ENCODE data around the gene FPR2. TPM values are rescaled to one million over a fixed set of nuclear protein-coding genes. Genes with fewer than 3 reads are reported as not detected.

The FPR2 gene
- total RNA-seq, 1 donor from 2014 or later, result 4.2 TPM

DNA sequence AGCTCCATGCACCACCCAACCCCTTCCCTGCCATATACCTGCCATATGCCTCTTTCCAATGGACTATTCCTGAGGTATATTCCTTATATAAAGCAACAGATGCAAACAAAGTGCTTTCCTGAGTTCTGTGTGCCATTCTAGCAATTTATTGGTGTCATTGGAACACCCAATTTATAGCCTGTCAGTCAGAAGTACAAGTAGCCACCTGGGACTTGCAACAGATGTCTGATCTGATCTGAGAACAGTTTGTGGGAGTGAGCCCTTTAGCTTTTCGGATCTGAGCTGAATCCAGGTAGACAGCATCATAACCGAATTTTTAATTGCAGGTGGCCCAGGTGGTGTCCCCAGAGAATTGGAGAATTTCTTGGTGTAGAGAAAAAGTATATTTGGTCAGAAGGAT lies 33.0 kb downstream of the FPR2 start:
- H3K4me3 ChIP-seq (ENCODE audit: low read length in 3 of 3), result no peak overlapping the region
- H3K27me3 ChIP-seq (ENCODE audit: control insufficient read depth in 3 of 3, insufficient read depth in 3 of 3, low read length in 3 of 3), result peaks cover 0 to 2% (median 0%) of the 10 kb centered on the region in 3 donors
- no peak overlapping the region for H3K9ac ChIP-seq (ENCODE audit: low read depth in 1 of 3, low read length in 3 of 3)
- H3K27ac ChIP-seq (ENCODE audit: low read depth, low read length), result no peak overlapping the region
- H3K9me3 ChIP-seq (ENCODE audit: control insufficient read depth in 3 of 3, low read length in 3 of 3), result peaks cover 0 to 3% (median 0%) of the 10 kb centered on the region in 3 donors
- H3K4me1 ChIP-seq (ENCODE audit: control insufficient read depth in 3 of 3, insufficient read depth in 3 of 3, low read length in 3 of 3), result no peaks in the 10 kb centered on the region
- H3K36me3 ChIP-seq (ENCODE audit: control insufficient read depth in 3 of 3, insufficient read depth in 3 of 3, low read length in 3 of 3), result no peaks in the 10 kb centered on the region

DNA sequence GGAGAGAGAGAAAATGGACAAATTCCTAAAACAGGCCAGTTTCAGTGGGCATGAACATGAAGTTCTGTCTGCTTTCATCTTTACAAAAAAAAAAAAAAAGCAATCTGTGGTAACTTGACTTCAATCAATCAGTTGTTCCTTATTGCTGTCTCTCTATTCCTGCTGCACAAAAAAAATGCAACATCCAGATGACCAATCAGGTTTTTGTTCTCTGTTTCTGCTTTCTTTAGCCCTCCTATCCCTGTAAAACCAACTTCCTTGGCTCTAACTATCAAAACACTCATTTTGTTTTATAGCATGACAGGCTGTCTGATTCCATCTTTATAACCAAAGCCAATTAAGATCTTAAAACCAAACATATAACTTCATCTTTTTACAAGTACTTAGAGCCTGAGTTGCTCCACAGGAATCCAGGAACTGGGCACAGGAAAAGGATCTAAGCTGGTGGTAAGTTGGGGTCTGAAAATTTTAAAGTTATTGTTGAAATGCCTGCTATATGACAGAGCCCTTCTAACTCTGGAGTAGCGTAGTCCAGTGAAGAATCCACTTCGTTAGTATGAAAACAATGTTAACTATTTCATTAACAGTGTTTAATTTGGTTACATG lies 34.0 kb downstream of the FPR2 start, which contains the start of gene FPR3:
Gene FPR3 (plus strand): TSS at position 273 of the 606 bp plus-strand sequence. CDS start 28,592 bp downstream, outside the sequence.
- Histone ChIP-seq H3K9me3 (ENCODE audit: control insufficient read depth in 3 of 3, low read length in 3 of 3) (peaks cover 0 to 3% (median 0%) of the 10 kb centered on the region in 3 donors), H3K36me3 (ENCODE audit: control insufficient read depth in 3 of 3, insufficient read depth in 3 of 3, low read length in 3 of 3) (no peaks in the 10 kb centered on the region), H3K27me3 (ENCODE audit: control insufficient read depth in 3 of 3, insufficient read depth in 3 of 3, low read length in 3 of 3) (peaks cover 0 to 2% (median 0%) of the 10 kb centered on the region in 3 donors), H3K4me3 (ENCODE audit: low read length in 3 of 3) (peak within 1 kb of the TSS in 1 of 3 donors; percentile 38), H3K4me1 (ENCODE audit: control insufficient read depth in 3 of 3, insufficient read depth in 3 of 3, low read length in 3 of 3) (peaks cover 0 to 10% (median 4%) of the 10 kb centered on the region in 3 donors), H3K9ac (ENCODE audit: low read depth in 1 of 3, low read length in 3 of 3) (no peak within 1 kb of the TSS), H3K27ac (ENCODE audit: low read depth, low read length) (no peak within 1 kb of the TSS)

DNA sequence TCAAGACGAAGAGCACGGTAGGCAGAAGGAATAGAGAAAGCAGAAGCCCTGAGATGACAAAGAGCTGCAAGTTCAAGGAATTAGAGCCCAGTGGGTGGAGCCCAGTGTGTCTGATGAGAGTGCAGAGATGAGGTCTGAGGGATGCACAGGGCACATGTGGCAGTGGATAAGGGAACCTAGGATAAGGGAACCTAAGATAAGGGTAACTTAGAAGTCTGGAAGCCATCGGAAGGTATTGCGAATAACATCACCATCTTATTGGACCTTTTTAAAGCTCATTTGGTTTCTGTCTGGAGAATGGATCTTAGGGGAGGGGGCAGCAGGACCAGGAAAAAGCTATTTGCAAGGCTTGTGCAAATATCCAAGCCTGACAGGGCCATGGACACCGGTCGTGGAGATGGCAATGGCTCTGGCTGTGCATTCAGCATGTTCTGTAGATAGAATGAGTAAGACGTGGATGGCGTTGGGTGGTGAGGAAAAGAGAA lies 35.3 kb downstream of the FPR2 start:
- Histone ChIP-seq H3K9me3 (ENCODE audit: control insufficient read depth in 3 of 3, low read length in 3 of 3) (peaks cover 0 to 3% (median 0%) of the 10 kb centered on the region in 3 donors), H3K27ac (ENCODE audit: low read depth, low read length) (peak overlapping the region; percentile 40), H3K4me3 (ENCODE audit: low read length in 3 of 3) (peak overlapping the region in 1 of 3 donors; percentile 38), H3K4me1 (ENCODE audit: control insufficient read depth in 3 of 3, insufficient read depth in 3 of 3, low read length in 3 of 3) (peaks cover 0 to 12% (median 5%) of the 10 kb centered on the region in 3 donors), H3K27me3 (ENCODE audit: control insufficient read depth in 3 of 3, insufficient read depth in 3 of 3, low read length in 3 of 3) (peaks cover 0 to 2% (median 0%) of the 10 kb centered on the region in 3 donors), H3K36me3 (ENCODE audit: control insufficient read depth in 3 of 3, insufficient read depth in 3 of 3, low read length in 3 of 3) (no peaks in the 10 kb centered on the region), H3K9ac (ENCODE audit: low read depth in 1 of 3, low read length in 3 of 3) (no peak overlapping the region)

DNA sequence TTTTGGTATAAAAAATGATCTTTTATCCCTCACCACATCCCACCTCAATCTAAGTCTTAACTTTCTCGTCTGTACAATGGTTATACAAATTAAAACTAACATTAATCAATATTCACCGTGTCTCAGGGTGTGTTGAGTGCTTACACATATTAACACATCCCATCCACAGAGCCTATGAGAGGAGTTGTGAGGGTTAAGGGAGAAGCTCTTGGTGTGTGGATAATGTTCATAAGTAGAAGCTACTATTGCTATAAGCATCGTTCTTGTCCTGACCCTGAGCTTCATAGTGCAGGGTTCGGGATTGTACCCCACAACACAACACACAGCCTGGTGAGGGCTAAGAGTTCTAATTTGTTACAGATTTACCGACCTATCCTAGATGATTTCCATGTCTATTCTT lies 36.5 kb downstream of the FPR2 start:
- H3K4me1 ChIP-seq (ENCODE audit: control insufficient read depth in 3 of 3, insufficient read depth in 3 of 3, low read length in 3 of 3), result peaks cover 0 to 12% (median 5%) of the 10 kb centered on the region in 3 donors
- H3K27ac ChIP-seq (ENCODE audit: low read depth, low read length), result no peak overlapping the region

DNA sequence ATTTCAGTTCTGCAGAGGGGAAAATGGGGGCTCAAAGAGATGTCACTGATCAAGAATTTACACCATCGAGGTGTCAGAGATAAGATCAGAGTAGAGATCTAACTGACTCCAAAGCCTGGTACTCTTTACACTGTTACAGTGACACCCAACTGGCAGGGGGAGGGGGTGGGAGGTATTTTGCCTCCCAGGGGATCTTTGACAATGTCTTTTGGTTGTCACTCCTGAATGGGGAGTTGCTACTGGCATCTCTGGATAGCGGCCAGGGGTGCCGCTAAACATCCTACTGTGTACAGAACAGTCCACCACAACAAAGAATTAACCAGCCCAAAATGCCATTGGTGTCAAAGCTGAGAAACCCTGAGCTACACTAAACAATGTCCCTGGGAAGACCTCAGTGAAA lies 37.1 kb downstream of the FPR2 start:
- H3K4me1 ChIP-seq (ENCODE audit: control insufficient read depth in 3 of 3, insufficient read depth in 3 of 3, low read length in 3 of 3), result peaks cover 0 to 12% (median 5%) of the 10 kb centered on the region in 3 donors
- no peaks in the 10 kb centered on the region for H3K36me3 ChIP-seq (ENCODE audit: control insufficient read depth in 3 of 3, insufficient read depth in 3 of 3, low read length in 3 of 3)
- H3K27me3 ChIP-seq (ENCODE audit: control insufficient read depth in 3 of 3, insufficient read depth in 3 of 3, low read length in 3 of 3), result peaks cover 0 to 2% (median 0%) of the 10 kb centered on the region in 3 donors
- no peaks in the 10 kb centered on the region for H3K9me3 ChIP-seq (ENCODE audit: control insufficient read depth in 3 of 3, low read length in 3 of 3)
- no peak overlapping the region for H3K9ac ChIP-seq (ENCODE audit: low read depth in 1 of 3, low read length in 3 of 3)
- peak overlapping the region; percentile 77 for H3K27ac ChIP-seq (ENCODE audit: low read depth, low read length)
- H3K4me3 ChIP-seq (ENCODE audit: low read length in 3 of 3), result no peak overlapping the region

More for the DNA sequence above, 36.5 kb downstream of the FPR2 start:
- no peak overlapping the region for H3K9ac ChIP-seq (ENCODE audit: low read depth in 1 of 3, low read length in 3 of 3)
- H3K36me3 ChIP-seq (ENCODE audit: control insufficient read depth in 3 of 3, insufficient read depth in 3 of 3, low read length in 3 of 3), result no peaks in the 10 kb centered on the region
- no peaks in the 10 kb centered on the region for H3K9me3 ChIP-seq (ENCODE audit: control insufficient read depth in 3 of 3, low read length in 3 of 3)
- H3K27me3 ChIP-seq (ENCODE audit: control insufficient read depth in 3 of 3, insufficient read depth in 3 of 3, low read length in 3 of 3), result peaks cover 0 to 2% (median 0%) of the 10 kb centered on the region in 3 donors
- no peak overlapping the region for H3K4me3 ChIP-seq (ENCODE audit: low read length in 3 of 3)

DNA sequence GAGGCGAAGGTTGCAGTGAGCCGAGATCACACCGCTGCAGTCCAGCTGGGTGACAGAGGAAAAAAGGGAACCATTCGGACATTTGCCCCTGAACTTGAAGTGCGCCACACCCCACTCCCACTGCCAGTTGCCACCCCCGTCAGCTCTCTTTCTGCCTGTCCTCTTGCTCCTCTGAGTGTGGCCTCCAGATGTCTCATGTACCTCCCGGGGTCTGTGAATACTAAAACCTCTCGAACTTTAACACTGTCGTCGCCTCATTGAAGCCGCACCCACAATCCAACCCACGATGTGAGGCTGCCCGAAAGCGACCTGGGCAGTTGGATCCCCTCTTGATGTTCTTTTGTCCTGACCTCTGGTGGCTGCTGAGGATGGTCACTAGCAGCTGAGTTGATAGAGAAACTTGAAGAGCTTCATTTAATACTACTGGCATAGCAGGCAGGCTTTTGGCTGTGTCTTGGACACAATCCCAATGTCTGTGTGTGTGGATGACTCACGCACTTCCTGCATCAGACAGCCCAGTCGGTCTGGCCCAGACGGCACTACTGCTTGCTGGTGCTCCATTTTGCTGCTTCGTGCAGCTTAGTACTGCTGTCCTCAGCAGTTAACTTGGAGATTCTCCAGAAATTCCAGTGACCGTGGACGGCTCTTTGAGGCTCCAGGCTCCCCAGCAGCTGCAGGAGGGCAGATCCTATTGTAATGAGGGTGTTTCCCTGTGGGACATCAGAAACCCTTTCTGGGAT lies 38.2 kb downstream of the FPR2 start:
- Histone ChIP-seq H3K9ac (ENCODE audit: low read depth in 1 of 3, low read length in 3 of 3) (peak overlapping the region in 2 of 3 donors; percentile 32 to 61), H3K27me3 (ENCODE audit: control insufficient read depth in 3 of 3, insufficient read depth in 3 of 3, low read length in 3 of 3) (peaks cover 0 to 2% (median 0%) of the 10 kb centered on the region in 3 donors), H3K36me3 (ENCODE audit: control insufficient read depth in 3 of 3, insufficient read depth in 3 of 3, low read length in 3 of 3) (no peaks in the 10 kb centered on the region), H3K9me3 (ENCODE audit: control insufficient read depth in 3 of 3, low read length in 3 of 3) (no peaks in the 10 kb centered on the region), H3K4me1 (ENCODE audit: control insufficient read depth in 3 of 3, insufficient read depth in 3 of 3, low read length in 3 of 3) (peaks cover 0 to 12% (median 5%) of the 10 kb centered on the region in 3 donors), H3K27ac (ENCODE audit: low read depth, low read length) (peak overlapping the region; percentile 77), H3K4me3 (ENCODE audit: low read length in 3 of 3) (peak overlapping the region in 1 of 3 donors; percentile 22)

DNA sequence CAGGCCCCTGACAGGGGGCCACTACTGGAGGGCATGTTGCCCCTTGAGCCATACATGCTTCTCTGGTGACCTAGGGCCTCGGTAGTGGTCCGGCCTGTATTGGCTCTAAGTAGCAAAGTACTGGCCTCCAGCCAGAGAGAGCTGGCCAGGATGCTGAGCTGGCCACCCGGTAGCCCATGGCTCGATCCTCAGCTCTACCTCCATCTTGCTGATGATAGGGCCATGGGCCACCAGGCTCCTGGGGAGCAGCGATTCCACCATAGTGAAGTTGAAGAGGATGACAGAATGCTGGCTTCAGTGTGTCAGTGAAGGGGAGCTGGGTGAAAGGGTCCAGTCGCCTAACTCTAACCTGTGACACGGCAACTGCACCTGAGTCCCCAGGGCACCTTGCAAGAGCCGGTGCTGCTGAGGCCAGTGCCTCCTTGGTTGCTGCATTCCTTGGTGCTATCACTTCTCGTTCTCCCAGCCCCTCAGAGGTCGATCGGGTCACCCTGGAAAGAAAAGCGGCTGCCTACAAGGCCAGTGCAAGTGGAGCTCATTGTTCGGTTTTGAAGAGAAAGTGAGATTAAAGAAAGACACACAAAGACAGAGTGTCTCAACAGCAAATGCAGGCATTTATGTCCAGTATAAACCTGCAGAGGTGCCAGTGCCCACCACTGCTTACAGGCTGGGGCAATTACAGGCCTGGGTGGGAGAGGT lies 38.9 kb downstream of the FPR2 start:
- H3K9me3 ChIP-seq (ENCODE audit: control insufficient read depth in 3 of 3, low read length in 3 of 3), result no peaks in the 10 kb centered on the region
- H3K27ac ChIP-seq (ENCODE audit: low read depth, low read length), result peak overlapping the region; percentile 77
- H3K36me3 ChIP-seq (ENCODE audit: control insufficient read depth in 3 of 3, insufficient read depth in 3 of 3, low read length in 3 of 3), result no peaks in the 10 kb centered on the region
- peaks cover 0 to 12% (median 5%) of the 10 kb centered on the region in 3 donors for H3K4me1 ChIP-seq (ENCODE audit: control insufficient read depth in 3 of 3, insufficient read depth in 3 of 3, low read length in 3 of 3)
- H3K27me3 ChIP-seq (ENCODE audit: control insufficient read depth in 3 of 3, insufficient read depth in 3 of 3, low read length in 3 of 3), result peaks cover 0 to 2% (median 0%) of the 10 kb centered on the region in 3 donors
- peak overlapping the region in 1 of 3 donors; percentile 41 for H3K4me3 ChIP-seq (ENCODE audit: low read length in 3 of 3)
- H3K9ac ChIP-seq (ENCODE audit: low read depth in 1 of 3, low read length in 3 of 3), result no peak overlapping the region

DNA sequence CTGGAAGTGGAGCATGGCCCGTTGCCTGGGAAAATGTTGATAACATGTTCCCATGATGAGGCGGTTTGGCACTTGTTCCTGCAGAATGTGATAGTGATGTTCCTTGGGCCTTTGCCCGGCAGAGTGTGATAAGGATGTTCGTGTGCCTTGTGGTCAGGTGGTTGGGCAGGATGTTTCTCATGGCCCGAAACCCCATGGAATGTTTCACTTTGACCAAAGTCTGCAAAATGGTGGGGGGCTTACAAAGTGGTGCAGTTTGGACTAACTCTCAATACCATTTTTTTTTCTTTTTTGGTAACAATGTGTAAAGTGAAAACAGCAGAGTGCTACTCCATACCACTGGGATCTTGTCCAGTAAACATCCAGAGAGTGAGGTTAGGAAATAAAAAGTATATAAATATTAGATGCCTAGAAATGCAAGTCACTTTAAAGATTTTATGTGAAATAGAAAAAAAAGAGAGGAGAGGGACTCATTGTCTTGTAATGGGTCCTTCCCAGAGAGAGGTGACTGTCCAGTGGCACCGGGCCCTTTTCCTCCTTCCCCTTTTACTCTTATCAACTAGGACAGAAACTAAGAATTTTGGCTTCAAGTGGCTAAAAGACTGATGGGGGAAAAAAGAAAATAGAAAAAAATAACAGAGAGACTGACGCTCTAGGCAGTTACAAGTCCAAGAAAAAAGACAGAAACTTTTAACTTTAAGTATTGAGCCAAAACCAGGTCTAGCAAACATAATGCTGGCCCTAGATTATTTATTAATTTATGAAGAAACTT lies 39.7 kb downstream of the FPR2 start:
- Histone ChIP-seq H3K36me3 (ENCODE audit: control insufficient read depth in 3 of 3, insufficient read depth in 3 of 3, low read length in 3 of 3) (no peaks in the 10 kb centered on the region), H3K27ac (ENCODE audit: low read depth, low read length) (peak overlapping the region; percentile 77), H3K9ac (ENCODE audit: low read depth in 1 of 3, low read length in 3 of 3) (no peak overlapping the region), H3K4me1 (ENCODE audit: control insufficient read depth in 3 of 3, insufficient read depth in 3 of 3, low read length in 3 of 3) (peaks cover 0 to 12% (median 5%) of the 10 kb centered on the region in 3 donors), H3K27me3 (ENCODE audit: control insufficient read depth in 3 of 3, insufficient read depth in 3 of 3, low read length in 3 of 3) (peaks cover 0 to 2% (median 0%) of the 10 kb centered on the region in 3 donors), H3K9me3 (ENCODE audit: control insufficient read depth in 3 of 3, low read length in 3 of 3) (no peaks in the 10 kb centered on the region), H3K4me3 (ENCODE audit: low read length in 3 of 3) (no peak overlapping the region)

DNA sequence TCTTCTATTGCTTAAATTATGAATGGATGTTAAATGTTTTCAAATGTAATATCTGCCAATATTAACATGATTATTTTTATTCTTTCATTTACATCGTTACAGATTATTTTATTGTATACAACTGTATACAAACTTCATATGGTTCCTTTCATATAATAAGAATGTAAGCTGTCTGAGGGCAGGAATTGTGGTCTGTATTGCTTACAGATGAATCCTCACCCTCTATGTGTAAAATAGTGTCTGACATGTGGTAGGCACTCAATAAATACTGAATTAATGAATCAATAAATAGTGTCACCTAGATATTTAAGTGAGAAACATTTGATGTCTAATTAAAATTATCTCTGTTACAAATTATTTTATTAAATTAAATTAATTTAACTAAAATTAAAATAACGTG lies 41.8 kb downstream of the FPR2 start:
- Histone ChIP-seq H3K27ac (ENCODE audit: low read depth, low read length) (no peak overlapping the region), H3K4me1 (ENCODE audit: control insufficient read depth in 3 of 3, insufficient read depth in 3 of 3, low read length in 3 of 3) (peaks cover 0 to 12% (median 5%) of the 10 kb centered on the region in 3 donors)

More for the DNA sequence above, 41.8 kb downstream of the FPR2 start:
- Histone ChIP-seq H3K9me3 (ENCODE audit: control insufficient read depth in 3 of 3, low read length in 3 of 3) (no peaks in the 10 kb centered on the region), H3K27me3 (ENCODE audit: control insufficient read depth in 3 of 3, insufficient read depth in 3 of 3, low read length in 3 of 3) (no peaks in the 10 kb centered on the region), H3K4me3 (ENCODE audit: low read length in 3 of 3) (no peak overlapping the region), H3K9ac (ENCODE audit: low read depth in 1 of 3, low read length in 3 of 3) (no peak overlapping the region), H3K36me3 (ENCODE audit: control insufficient read depth in 3 of 3, insufficient read depth in 3 of 3, low read length in 3 of 3) (no peaks in the 10 kb centered on the region)

Data from skeletal muscle tissue (tissue), 4 donors.